GM12873 (cell line): ENCODE data around the gene PLEKHH3.
A peak's percentile ranks its signal among the peaks of the same experiment; 100 is the strongest.

Experiments used
- CTCF ChIP-seq: IDR thresholded peaks from 2 replicates; pipeline ENCODE4 v1.5.1; 2012; ENCODE audit warnings: low read depth, mild to moderate bottlenecking, moderate library complexity, low read length, control low read depth; ENCODE audit not compliant: insufficient read depth; ENCODE audit errors: missing control alignments

The PLEKHH3 gene

DNA sequence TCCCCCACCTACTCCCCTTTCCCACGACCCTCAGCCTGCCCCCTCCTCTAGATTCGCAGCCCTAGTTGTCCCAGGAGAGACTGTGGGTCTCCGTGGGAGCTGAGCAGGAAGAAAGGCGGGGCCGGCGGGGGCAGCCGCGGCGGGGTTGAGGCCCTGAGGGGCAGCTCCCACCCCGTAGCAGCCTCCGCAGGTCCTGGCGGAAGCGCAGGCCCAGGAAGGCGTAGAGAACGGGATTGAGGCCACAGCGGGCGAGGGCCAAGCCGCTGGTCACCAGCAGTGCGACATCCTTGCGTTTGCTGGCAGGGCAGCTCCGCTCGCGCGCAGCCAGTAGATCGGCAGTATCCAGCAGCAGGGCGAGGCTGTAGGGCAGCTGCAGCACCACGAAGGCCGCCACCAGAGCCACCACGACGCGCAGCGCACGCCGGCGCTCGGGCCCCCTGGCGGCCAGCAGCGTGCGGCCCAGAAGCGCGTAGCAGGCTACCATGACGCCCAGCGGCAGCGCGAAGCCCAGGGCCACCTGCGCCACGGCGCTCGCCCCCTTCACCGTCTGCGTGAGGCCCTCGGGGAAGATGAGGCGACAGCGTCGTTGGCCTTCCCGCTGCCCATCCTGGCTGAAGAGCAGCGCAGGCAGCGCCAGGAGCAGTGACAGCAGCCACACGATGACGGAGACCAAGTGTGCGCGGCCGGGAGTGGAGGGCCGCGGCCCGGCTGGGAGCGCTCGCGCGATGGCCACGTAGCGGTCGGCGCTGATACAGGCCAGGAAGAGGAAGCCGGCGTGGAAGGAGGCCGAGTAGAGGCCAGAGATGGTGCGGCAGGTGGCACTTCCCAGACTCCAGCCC, 2.9 kb upstream of the PLEKHH3 start:
- peak; percentile 94 for TF ChIP-seq CTCF

- TF ChIP-seq CTCF, result no peak
Observed at GRCh38 chr17:42678951-42679491, 2.2 kb upstream of the PLEKHH3 start.

DNA sequence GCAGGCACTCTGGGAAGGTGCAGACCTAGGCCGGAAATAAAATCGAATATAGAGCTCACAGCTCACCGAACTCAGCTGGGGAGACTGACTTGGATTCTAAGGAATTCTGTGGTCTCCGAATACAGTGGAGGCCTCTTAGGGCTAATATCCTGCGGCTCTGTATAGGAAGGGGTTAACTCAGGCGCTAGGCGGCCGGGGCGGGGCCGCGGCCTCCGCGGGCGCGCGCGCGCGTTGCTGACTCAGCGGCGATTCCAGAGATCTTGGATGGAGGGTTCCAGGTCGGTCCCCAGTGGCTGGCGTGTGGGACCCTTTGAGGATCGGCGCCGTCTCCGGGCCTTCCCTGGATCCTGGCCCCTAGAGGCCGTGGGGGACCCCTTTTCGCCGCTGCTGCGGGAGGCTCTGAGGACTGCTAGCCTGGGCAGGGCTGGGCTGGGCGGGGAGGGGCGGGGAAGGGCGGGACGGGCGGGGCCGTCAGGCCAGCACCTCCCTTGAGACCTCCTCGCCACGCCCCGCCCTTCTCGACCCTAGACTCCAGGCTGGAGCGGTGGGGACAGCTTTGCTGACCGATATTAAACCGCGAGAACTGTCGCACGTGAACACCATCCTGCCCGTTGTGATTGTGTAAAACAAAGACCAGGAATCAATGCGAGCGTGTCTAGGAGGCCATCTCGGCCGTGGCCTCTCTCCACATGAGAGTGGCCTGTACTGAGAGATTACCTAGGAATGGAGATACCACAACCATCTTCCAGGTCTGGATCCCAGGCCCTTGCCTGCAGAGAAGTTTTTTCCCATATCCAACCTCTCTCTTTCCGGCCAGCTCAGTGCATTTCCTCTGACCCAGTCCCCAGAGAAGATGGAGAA, 1.4 kb upstream of the PLEKHH3 start:
- TF ChIP-seq CTCF, result no peak

DNA sequence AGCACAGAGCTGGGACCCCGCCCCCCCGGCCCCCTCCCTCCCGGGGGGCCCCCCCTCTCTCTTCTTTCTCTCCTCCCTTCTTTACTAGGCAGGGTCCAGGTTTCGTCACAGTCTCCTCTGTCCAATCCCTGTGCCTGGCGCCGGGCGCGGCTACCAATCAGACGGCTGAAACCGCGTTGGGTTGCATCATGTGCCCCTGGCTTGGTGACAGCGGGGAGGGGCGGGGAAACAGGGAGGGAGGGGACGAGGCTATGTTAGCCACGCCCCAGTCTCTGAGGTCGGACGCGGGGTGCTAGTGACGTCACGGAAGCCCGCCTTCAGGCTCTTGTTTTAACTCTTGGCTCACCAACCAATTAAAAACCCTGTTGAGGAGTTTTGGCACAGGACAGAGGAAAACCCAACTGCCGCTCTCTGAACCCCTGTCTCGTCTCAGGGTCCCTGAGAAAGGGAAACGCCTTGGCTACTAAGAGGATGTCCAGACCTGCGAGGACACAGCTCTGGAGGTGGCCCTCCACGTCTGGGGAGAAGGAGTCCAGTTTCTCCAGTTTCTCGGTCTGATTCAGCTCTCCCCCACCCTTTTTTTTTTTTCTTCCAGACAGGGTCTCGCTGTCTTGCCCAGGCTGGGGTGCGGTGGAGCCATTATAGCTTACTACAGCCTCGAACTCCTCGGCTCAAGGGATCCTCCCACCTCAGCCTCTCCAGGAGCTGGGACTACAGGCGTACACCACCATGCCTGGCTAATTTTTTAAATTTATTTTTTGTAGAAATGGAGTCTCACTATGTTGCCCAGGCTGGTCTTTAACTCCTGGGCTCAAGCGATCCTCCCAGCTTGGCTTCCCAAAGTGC, 441 bp upstream of the PLEKHH3 start:
- no peak for TF ChIP-seq CTCF

- TF ChIP-seq CTCF, result no peak
Observed at GRCh38 chr17:42675965-42676423, 800 bp downstream of the PLEKHH3 start.

DNA sequence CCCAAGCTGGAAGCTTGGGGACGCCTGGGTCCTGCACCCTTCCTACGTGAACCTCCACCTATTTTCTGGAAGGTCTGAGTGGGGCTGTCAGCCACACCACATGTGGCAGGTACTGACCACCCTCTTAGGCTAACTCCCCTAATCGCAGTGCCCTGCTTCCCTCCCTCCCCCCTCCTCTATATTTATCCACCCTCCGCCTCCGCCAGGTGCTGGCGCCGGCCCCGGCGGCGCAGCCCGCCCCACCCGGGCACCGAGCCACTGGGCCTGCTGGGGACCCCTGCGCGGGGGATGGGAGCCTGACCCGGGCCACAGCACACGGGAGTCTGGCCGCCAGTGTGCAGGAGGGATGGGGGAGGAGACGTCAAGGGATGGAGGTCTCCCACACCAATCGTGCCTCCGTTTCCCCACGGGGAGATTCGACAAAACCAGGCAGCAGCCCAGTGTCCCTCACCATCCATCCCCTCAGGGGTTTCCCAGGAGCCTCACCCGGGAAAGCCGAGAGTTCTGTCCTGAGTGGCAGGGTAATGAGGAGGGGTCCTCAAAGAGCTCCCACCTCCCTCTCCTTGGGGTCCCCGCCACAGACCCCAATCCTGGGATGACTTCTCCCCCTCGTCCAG, 1.3 kb downstream of the PLEKHH3 start:
- TF ChIP-seq CTCF, result no peak
